GM23338 (cell line): ENCODE data around the gene PHF20. TPM values are rescaled to one million over a fixed set of nuclear protein-coding genes. Genes with fewer than 3 reads are reported as not detected.

Experiments
- ATAC-seq: fragments of 200-7000 bp; cut with Tn5 transposase; 3 replicates; pipeline ENCODE4 v1.9.1; 2020
- DNase-seq: peaks from one replicate; pipeline ENCODE4 v3.0.0-alpha.2; 2015; ENCODE audit warnings: low spot score
- H2AFZ ChIP-seq: fragments of 200-600 bp; sonication (generic); 2 replicates; pipeline ENCODE4 v1.8.0; 2016; ENCODE audit warnings: antibody characterized with exemption, mild to moderate bottlenecking, moderate library complexity
- H3F3A ChIP-seq: fragments of 200-600 bp; sonication (generic); replicated peaks from 2 replicates; pipeline ENCODE4 v1.8.0; 2017; ENCODE audit warnings: antibody characterized with exemption, mixed run types, low read depth
- H3K27ac ChIP-seq: fragments of 200-600 bp; sonication (generic); 2 replicates; pipeline ENCODE4 v1.6.1; 2016; ENCODE audit warnings: low read depth
- H3K27me3 ChIP-seq: fragments of 200-600 bp; sonication (generic); 2 replicates; pipeline ENCODE4 v1.8.0; 2016; ENCODE audit warnings: mild to moderate bottlenecking, mixed run types, moderate library complexity; ENCODE audit not compliant: insufficient read depth
- H3K36me3 ChIP-seq: fragments of 200-600 bp; sonication (generic); 2 replicates; pipeline ENCODE4 v1.8.0; 2016; ENCODE audit warnings: mild to moderate bottlenecking; ENCODE audit not compliant: insufficient read depth
- H3K4me1 ChIP-seq: fragments of 200-600 bp; sonication (generic); 2 replicates; pipeline ENCODE4 v1.8.0; 2016; ENCODE audit warnings: mild to moderate bottlenecking, moderate library complexity; ENCODE audit not compliant: insufficient read depth
- H3K4me2 ChIP-seq: fragments of 200-600 bp; sonication (generic); 2 replicates; pipeline ENCODE4 v1.7.1; 2017; ENCODE audit warnings: mixed run types
- H3K4me3 ChIP-seq: fragments of 200-600 bp; sonication (generic); 2 replicates; pipeline ENCODE4 v1.6.1; 2016; ENCODE audit warnings: mixed run types
- H3K79me2 ChIP-seq: fragments of 200-600 bp; sonication (generic); replicated peaks from 2 replicates; pipeline ENCODE4 v1.8.0; 2017; ENCODE audit warnings: mild to moderate bottlenecking; ENCODE audit not compliant: insufficient read depth
- H3K9me2 ChIP-seq: fragments of 200-600 bp; sonication (generic); 2 replicates; pipeline ENCODE4 v1.8.0; 2017; ENCODE audit not compliant: insufficient read depth
- H4K20me1 ChIP-seq: fragments of 200-600 bp; sonication (generic); replicated peaks from 2 replicates; pipeline ENCODE4 v1.8.0; 2017; ENCODE audit warnings: mild to moderate bottlenecking; ENCODE audit not compliant: insufficient read depth
- H3K27ac Mint-ChIP-seq: 2 replicates; pipeline ENCODE4 v1.8.0; 2020; ENCODE audit warnings: inconsistent platforms, mild to moderate bottlenecking, moderate library complexity, mixed read lengths
- H3K27me3 Mint-ChIP-seq: 3 replicates; pipeline ENCODE4 v1.8.0; 2022; ENCODE audit warnings: low read depth, mild to moderate bottlenecking, moderate library complexity, mixed read lengths, inconsistent platforms; ENCODE audit not compliant: insufficient read depth, poor library complexity
- H3K36me3 Mint-ChIP-seq: 3 replicates; pipeline ENCODE4 v1.8.0; 2021; ENCODE audit warnings: low read depth, mild to moderate bottlenecking, inconsistent platforms, moderate library complexity, mixed read lengths
- H3K4me1 Mint-ChIP-seq: 3 replicates; pipeline ENCODE4 v1.8.0; 2020; ENCODE audit warnings: mild to moderate bottlenecking, inconsistent platforms, mixed read lengths
- H3K4me3 Mint-ChIP-seq: 3 replicates; pipeline ENCODE4 v1.8.0; 2021; ENCODE audit warnings: moderate library complexity, mild to moderate bottlenecking, inconsistent platforms, mixed read lengths
- H3K9me3 Mint-ChIP-seq: 3 replicates; pipeline ENCODE4 v1.8.0; 2020; ENCODE audit warnings: moderate library complexity, mild to moderate bottlenecking, inconsistent platforms, mixed read lengths
- CREB1 ChIP-seq: fragments of 250-450 bp; sonication (Bioruptor Pico); IDR thresholded peaks from 2 replicates; pipeline ENCODE4 v1.5.0; 2020; ENCODE audit warnings: low read depth, mild to moderate bottlenecking, moderate library complexity
- EZH2 ChIP-seq: fragments of 200-600 bp; sonication (generic); IDR thresholded peaks from one replicate; pipeline ENCODE4 v1.8.0; 2017; ENCODE audit warnings: antibody characterized with exemption, mild to moderate bottlenecking, low read depth; ENCODE audit not compliant: unreplicated experiment
- EZH2phosphoT487 ChIP-seq: fragments of 200-600 bp; sonication (generic); IDR thresholded peaks from one replicate; pipeline ENCODE4 v1.8.1; 2018; ENCODE audit warnings: antibody characterized with exemption; ENCODE audit not compliant: unreplicated experiment
- JUNB ChIP-seq: IDR thresholded peaks from one replicate; pipeline ENCODE4 v1.6.1; 2016; ENCODE audit warnings: antibody characterized with exemption; ENCODE audit not compliant: unreplicated experiment
- NANOG ChIP-seq: IDR thresholded peaks from 2 replicates; pipeline ENCODE4 v1.6.1; 2016; ENCODE audit warnings: antibody characterized with exemption, borderline replicate concordance
- POLR2AphosphoS5 ChIP-seq: IDR thresholded peaks from 2 replicates; pipeline ENCODE4 v1.6.1; 2016; ENCODE audit warnings: antibody characterized with exemption, low read depth
- STAT1 ChIP-seq: IDR thresholded peaks from one replicate; pipeline ENCODE4 v1.6.1; 2016; ENCODE audit warnings: antibody characterized with exemption; ENCODE audit not compliant: unreplicated experiment
- ZNF114 ChIP-seq: fragments of 250-450 bp; sonication (Bioruptor Pico); IDR thresholded peaks from 2 replicates; pipeline ENCODE4 v1.5.0; 2020; ENCODE audit warnings: mild to moderate bottlenecking, moderate library complexity
- ZNF331 ChIP-seq: fragments of 250-450 bp; sonication (Bioruptor Pico); IDR thresholded peaks from 2 replicates; pipeline ENCODE4 v1.5.0; 2020; ENCODE audit warnings: low read depth, mild to moderate bottlenecking, moderate library complexity
- polyA plus RNA-seq: library from polyadenylated mRNA; unstranded; fragments of >200 nt; fragmentation: Nextera tagmentation; extraction: Ambion mirVana; gene quantifications from 2 replicates; pipeline ENCODE4 v1.2.1, GENCODE V29; 2016
- total RNA-seq: library from RNA; depleted of rRNA; stranded (reverse); fragments of >200 nt; shearing (Covaris generic); gene quantifications from 2 replicates; pipeline ENCODE4 v1.2.3, GENCODE V29; 2014
- TF ChIP-seq, protein P1 (sequence below), 2 experiments: fragments of 200-600 bp in 1 of 2; sonication (generic) in 1 of 2; conservative IDR thresholded peaks; 2 replicates each; pipeline versions ENCODE4 v1.5.1 to v1.6.1; 2016 to 2017; ENCODE audit warnings: antibody characterized with exemption in 2 of 2, low read depth in 2 of 2, mild to moderate bottlenecking in 2 of 2, moderate library complexity in 1 of 2
- TF ChIP-seq, protein P2 (sequence below): IDR thresholded peaks from 2 replicates; pipeline ENCODE4 v1.6.1; 2016; ENCODE audit warnings: antibody characterized with exemption
- TF ChIP-seq, protein P3 (sequence below): fragments of 250-450 bp; sonication (Bioruptor Pico); IDR thresholded peaks from 2 replicates; pipeline ENCODE4 v1.5.0; 2020; ENCODE audit warnings: mild to moderate bottlenecking, moderate library complexity
- TF ChIP-seq, protein P4 (sequence below): IDR thresholded peaks from one replicate; pipeline ENCODE4 v1.6.1; 2018; ENCODE audit warnings: antibody characterized with exemption; ENCODE audit not compliant: unreplicated experiment

PHF20 gene
- total and polyA plus RNA-seq, 2 experiments from 2014 or later = 71.8 to 103 TPM

DNA sequence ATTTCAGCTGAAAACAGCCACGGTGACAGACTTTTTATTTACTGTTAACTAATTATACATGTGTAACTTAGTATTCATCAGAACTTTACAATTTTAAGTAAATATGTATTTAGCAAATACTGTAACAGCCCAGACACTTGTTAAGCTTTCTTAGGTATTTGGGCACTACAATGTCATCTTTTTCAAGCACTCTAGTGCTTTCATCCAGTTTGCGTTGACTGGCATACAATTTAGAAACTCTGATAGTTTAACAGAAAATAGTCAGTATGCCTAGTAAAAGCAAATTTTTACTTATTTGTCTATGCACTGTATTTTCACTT lies 40.4 kb upstream of the PHF20 start:
- H3K9me2 ChIP-seq = no peaks in the 10 kb centered on the region
- Mint-ChIP-seq H3K4me3 (no peak overlapping the region), H3K4me1 (peaks cover 5% of the 10 kb centered on the region), H3K27me3 (peaks cover 5% of the 10 kb centered on the region), H3K9me3 (no peaks in the 10 kb centered on the region; the same call in 2 of the 3 replicates), H3K36me3 (peaks cover 98% of the 10 kb centered on the region), H3K27ac (no peak overlapping the region)
- ATAC-seq (no peak), DNase-seq (no peak)
- peaks cover 8% of the 10 kb centered on the region for H3F3A ChIP-seq
- H3K36me3 ChIP-seq = peaks cover 100% of the 10 kb centered on the region
- no peaks in the 10 kb centered on the region for H3K4me1 ChIP-seq
- H3K27ac ChIP-seq = no peak overlapping the region
- no peak overlapping the region for H3K4me2 ChIP-seq
- H3K4me3 ChIP-seq = no peak overlapping the region
- no peak overlapping the region for H2AFZ ChIP-seq
- no peaks in the 10 kb centered on the region for H3K27me3 ChIP-seq
- H4K20me1 ChIP-seq = peaks cover 75% of the 10 kb centered on the region
- TF ChIP-seq JUNB (no peak), ZNF114 (CRISPR knock-in tag) (no peak), POLR2AphosphoS5 (no peak), CREB1 (CRISPR knock-in tag) (no peak), ZNF331 (CRISPR knock-in tag) (no peak), STAT1 (no peak), NANOG (no peak), EZH2 (no peak), EZH2phosphoT487 (no peak)
- TF ChIP-seq, protein P1, sequence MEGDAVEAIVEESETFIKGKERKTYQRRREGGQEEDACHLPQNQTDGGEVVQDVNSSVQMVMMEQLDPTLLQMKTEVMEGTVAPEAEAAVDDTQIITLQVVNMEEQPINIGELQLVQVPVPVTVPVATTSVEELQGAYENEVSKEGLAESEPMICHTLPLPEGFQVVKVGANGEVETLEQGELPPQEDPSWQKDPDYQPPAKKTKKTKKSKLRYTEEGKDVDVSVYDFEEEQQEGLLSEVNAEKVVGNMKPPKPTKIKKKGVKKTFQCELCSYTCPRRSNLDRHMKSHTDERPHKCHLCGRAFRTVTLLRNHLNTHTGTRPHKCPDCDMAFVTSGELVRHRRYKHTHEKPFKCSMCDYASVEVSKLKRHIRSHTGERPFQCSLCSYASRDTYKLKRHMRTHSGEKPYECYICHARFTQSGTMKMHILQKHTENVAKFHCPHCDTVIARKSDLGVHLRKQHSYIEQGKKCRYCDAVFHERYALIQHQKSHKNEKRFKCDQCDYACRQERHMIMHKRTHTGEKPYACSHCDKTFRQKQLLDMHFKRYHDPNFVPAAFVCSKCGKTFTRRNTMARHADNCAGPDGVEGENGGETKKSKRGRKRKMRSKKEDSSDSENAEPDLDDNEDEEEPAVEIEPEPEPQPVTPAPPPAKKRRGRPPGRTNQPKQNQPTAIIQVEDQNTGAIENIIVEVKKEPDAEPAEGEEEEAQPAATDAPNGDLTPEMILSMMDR (conservative IDR thresholded peaks at IDR 0.05; ENCODE audit: low read depth in 2 of 2) = no peak
- TF ChIP-seq, protein P2, sequence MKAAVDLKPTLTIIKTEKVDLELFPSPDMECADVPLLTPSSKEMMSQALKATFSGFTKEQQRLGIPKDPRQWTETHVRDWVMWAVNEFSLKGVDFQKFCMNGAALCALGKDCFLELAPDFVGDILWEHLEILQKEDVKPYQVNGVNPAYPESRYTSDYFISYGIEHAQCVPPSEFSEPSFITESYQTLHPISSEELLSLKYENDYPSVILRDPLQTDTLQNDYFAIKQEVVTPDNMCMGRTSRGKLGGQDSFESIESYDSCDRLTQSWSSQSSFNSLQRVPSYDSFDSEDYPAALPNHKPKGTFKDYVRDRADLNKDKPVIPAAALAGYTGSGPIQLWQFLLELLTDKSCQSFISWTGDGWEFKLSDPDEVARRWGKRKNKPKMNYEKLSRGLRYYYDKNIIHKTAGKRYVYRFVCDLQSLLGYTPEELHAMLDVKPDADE = no peak
- TF ChIP-seq, protein P3, sequence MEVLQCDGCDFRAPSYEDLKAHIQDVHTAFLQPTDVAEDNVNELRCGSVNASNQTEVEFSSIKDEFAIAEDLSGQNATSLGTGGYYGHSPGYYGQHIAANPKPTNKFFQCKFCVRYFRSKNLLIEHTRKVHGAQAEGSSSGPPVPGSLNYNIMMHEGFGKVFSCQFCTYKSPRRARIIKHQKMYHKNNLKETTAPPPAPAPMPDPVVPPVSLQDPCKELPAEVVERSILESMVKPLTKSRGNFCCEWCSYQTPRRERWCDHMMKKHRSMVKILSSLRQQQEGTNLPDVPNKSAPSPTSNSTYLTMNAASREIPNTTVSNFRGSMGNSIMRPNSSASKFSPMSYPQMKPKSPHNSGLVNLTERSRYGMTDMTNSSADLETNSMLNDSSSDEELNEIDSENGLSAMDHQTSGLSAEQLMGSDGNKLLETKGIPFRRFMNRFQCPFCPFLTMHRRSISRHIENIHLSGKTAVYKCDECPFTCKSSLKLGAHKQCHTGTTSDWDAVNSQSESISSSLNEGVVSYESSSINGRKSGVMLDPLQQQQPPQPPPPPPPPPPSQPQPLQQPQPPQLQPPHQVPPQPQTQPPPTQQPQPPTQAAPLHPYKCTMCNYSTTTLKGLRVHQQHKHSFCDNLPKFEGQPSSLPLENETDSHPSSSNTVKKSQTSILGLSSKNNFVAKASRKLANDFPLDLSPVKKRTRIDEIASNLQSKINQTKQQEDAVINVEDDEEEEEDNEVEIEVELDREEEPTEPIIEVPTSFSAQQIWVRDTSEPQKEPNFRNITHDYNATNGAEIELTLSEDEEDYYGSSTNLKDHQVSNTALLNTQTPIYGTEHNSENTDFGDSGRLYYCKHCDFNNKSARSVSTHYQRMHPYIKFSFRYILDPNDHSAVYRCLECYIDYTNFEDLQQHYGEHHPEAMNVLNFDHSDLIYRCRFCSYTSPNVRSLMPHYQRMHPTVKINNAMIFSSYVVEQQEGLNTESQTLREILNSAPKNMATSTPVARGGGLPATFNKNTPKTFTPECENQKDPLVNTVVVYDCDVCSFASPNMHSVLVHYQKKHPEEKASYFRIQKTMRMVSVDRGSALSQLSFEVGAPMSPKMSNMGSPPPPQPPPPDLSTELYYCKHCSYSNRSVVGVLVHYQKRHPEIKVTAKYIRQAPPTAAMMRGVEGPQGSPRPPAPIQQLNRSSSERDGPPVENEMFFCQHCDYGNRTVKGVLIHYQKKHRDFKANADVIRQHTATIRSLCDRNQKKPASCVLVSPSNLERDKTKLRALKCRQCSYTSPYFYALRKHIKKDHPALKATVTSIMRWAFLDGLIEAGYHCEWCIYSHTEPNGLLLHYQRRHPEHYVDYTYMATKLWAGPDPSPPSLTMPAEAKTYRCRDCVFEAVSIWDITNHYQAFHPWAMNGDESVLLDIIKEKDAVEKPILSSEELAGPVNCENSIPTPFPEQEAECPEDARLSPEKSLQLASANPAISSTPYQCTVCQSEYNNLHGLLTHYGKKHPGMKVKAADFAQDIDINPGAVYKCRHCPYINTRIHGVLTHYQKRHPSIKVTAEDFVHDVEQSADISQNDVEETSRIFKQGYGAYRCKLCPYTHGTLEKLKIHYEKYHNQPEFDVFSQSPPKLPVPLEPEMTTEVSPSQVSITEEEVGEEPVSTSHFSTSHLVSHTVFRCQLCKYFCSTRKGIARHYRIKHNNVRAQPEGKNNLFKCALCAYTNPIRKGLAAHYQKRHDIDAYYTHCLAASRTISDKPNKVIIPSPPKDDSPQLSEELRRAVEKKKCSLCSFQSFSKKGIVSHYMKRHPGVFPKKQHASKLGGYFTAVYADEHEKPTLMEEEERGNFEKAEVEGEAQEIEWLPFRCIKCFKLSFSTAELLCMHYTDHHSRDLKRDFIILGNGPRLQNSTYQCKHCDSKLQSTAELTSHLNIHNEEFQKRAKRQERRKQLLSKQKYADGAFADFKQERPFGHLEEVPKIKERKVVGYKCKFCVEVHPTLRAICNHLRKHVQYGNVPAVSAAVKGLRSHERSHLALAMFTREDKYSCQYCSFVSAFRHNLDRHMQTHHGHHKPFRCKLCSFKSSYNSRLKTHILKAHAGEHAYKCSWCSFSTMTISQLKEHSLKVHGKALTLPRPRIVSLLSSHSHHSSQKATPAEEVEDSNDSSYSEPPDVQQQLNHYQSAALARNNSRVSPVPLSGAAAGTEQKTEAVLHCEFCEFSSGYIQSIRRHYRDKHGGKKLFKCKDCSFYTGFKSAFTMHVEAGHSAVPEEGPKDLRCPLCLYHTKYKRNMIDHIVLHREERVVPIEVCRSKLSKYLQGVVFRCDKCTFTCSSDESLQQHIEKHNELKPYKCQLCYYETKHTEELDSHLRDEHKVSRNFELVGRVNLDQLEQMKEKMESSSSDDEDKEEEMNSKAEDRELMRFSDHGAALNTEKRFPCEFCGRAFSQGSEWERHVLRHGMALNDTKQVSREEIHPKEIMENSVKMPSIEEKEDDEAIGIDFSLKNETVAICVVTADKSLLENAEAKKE (CRISPR knock-in tag) = no peak
- TF ChIP-seq, protein P4, sequence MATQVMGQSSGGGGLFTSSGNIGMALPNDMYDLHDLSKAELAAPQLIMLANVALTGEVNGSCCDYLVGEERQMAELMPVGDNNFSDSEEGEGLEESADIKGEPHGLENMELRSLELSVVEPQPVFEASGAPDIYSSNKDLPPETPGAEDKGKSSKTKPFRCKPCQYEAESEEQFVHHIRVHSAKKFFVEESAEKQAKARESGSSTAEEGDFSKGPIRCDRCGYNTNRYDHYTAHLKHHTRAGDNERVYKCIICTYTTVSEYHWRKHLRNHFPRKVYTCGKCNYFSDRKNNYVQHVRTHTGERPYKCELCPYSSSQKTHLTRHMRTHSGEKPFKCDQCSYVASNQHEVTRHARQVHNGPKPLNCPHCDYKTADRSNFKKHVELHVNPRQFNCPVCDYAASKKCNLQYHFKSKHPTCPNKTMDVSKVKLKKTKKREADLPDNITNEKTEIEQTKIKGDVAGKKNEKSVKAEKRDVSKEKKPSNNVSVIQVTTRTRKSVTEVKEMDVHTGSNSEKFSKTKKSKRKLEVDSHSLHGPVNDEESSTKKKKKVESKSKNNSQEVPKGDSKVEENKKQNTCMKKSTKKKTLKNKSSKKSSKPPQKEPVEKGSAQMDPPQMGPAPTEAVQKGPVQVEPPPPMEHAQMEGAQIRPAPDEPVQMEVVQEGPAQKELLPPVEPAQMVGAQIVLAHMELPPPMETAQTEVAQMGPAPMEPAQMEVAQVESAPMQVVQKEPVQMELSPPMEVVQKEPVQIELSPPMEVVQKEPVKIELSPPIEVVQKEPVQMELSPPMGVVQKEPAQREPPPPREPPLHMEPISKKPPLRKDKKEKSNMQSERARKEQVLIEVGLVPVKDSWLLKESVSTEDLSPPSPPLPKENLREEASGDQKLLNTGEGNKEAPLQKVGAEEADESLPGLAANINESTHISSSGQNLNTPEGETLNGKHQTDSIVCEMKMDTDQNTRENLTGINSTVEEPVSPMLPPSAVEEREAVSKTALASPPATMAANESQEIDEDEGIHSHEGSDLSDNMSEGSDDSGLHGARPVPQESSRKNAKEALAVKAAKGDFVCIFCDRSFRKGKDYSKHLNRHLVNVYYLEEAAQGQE = no peak
- peaks cover 100% of the 10 kb centered on the region for H3K79me2 ChIP-seq
